ENCODE data around the gene ATP1A1. TPM values are rescaled to one million over a fixed set of nuclear protein-coding genes. Genes with fewer than 3 reads are reported as not detected.

The ATP1A1 gene
- total RNA-seq, 1 experiment from 2014 or later: 124 TPM

GRCh38 chr1:116392717-116393404 lies 19.8 kb downstream of the ATP1A1 start:
- no peaks in the 10 kb centered on the region for H3K9me3 ChIP-seq
- no peak overlapping the region for H3K4me3 ChIP-seq
- H3K36me3 ChIP-seq: peaks cover 91% of the 10 kb centered on the region
- no peak for DNase-seq
- no peaks in the 10 kb centered on the region for H3K27me3 ChIP-seq

- Histone ChIP-seq H3K36me3 (peaks cover 91% of the 10 kb centered on the region), H3K9me3 (no peaks in the 10 kb centered on the region), H3K4me3 (no peak overlapping the region), H3K27me3 (no peaks in the 10 kb centered on the region)
- no peak for DNase-seq
Measured at GRCh38 chr1:116393792-116394191, 20.7 kb downstream of the ATP1A1 start.

- no peak for DNase-seq
- H3K27me3 ChIP-seq: no peaks in the 10 kb centered on the region
- no peak overlapping the region for H3K4me3 ChIP-seq
- peaks cover 91% of the 10 kb centered on the region for H3K36me3 ChIP-seq
- no peaks in the 10 kb centered on the region for H3K9me3 ChIP-seq
Measured at GRCh38 chr1:116394270-116394669, 21.2 kb downstream of the ATP1A1 start.

- Histone ChIP-seq H3K36me3 (peaks cover 93% of the 10 kb centered on the region), H3K4me3 (no peak overlapping the region), H3K9me3 (no peaks in the 10 kb centered on the region), H3K27me3 (no peaks in the 10 kb centered on the region)
- DNase-seq: no peak
Measured at GRCh38 chr1:116396769-116397168, 23.7 kb downstream of the ATP1A1 start.

- H3K36me3 ChIP-seq: peaks cover 97% of the 10 kb centered on the region
- H3K27me3 ChIP-seq: no peaks in the 10 kb centered on the region
- H3K9me3 ChIP-seq: no peaks in the 10 kb centered on the region
- DNase-seq: no peak
- H3K4me3 ChIP-seq: no peak overlapping the region
Measured at GRCh38 chr1:116397728-116398127, 24.7 kb downstream of the ATP1A1 start.

DNA sequence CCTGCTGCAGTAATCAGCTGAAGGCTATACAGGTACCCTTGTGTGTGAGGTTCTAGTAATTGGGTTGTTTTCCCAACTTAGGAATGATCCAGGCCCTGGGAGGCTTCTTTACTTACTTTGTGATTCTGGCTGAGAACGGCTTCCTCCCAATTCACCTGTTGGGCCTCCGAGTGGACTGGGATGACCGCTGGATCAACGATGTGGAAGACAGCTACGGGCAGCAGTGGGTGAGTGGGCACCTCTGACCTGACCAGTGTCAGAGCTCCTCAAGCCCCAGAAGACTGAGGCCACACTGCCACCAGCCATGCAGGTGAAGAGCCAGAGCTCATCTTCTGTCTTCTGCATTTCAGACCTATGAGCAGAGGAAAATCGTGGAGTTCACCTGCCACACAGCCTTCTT lies 27.7 kb downstream of the ATP1A1 start:
- Histone ChIP-seq H3K4me3 (no peak overlapping the region), H3K36me3 (peaks cover 98% of the 10 kb centered on the region), H3K9me3 (no peaks in the 10 kb centered on the region), H3K27me3 (no peaks in the 10 kb centered on the region)
- DNase-seq: no peak

DNA sequence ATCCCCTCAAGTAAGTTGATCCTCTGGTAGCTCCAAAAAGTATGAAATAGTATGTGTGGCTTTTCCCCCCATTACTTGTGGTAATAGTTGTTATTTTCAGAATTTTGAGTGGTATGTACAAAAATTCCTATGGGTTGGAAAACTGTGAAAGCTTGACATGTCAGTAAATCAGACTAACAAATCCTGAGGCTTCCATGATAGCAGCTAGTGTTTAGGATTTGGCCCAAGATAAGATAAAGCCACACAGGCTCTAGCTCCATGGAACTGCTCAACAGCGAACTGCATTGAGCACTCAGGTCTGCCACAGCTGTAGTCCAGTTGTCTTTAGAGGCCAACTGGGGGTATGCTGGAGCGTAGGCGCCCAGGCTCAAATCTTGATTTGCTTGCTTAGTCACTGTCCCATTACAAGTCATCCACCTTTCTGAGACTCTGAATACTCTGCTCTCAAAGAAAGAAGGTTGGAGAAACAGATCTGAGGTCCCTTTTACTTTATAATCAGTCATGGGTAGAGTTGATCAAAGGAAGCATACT lies 28.7 kb downstream of the ATP1A1 start:
- H3K36me3 ChIP-seq: peaks cover 98% of the 10 kb centered on the region
- H3K27me3 ChIP-seq: no peaks in the 10 kb centered on the region
- H3K4me3 ChIP-seq: no peak overlapping the region
- H3K9me3 ChIP-seq: no peaks in the 10 kb centered on the region
- no peak for DNase-seq

DNA sequence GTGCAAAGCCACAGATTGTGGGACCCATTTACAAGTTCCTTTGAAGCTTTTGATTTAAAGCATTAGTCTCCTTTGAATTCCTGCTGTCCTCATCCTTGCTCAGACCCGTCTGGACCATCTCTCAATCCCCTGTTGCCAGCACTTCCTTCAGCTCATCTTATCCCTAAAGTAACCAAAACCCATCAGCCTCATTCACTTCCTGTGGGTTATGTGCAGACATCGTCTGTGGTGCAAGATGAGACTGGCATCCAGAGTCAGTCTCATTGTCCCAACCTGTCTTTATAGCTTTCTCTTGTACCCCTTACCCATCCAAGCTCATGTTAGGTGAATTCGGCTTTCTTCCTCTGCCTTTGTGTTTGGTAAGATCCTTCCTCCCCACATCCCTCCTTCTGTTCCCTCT lies 29.3 kb downstream of the ATP1A1 start:
- no peaks in the 10 kb centered on the region for H3K27me3 ChIP-seq
- H3K9me3 ChIP-seq: no peaks in the 10 kb centered on the region
- H3K36me3 ChIP-seq: peaks cover 92% of the 10 kb centered on the region
- DNase-seq: no peak
- H3K4me3 ChIP-seq: no peak overlapping the region

- no peaks in the 10 kb centered on the region for H3K27me3 ChIP-seq
- no peak for DNase-seq
- no peak overlapping the region for H3K4me3 ChIP-seq
- no peaks in the 10 kb centered on the region for H3K9me3 ChIP-seq
- peaks cover 86% of the 10 kb centered on the region for H3K36me3 ChIP-seq
Measured at GRCh38 chr1:116403496-116404136, 30.6 kb downstream of the ATP1A1 start.

DNA sequence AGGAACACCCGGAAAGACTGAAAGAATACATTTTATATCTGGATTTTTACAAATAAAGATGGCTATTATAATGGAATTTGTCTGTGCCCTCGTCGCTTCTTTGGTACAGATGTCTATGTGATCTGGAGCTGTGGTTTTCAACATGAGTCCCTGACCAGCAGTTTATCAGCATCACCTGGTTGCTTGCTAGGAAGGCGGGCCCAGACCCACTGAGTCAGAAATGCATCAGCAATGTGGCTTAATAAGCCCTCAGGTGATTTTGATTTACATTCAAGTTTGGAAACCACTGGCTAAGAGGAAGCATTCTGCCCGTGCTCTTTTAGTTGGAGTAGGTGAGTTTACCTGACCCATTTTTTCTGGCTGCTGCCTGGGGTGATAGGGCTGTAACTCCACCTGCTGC lies 31.7 kb downstream of the ATP1A1 start:
- H3K27me3 ChIP-seq: no peaks in the 10 kb centered on the region

DNA sequence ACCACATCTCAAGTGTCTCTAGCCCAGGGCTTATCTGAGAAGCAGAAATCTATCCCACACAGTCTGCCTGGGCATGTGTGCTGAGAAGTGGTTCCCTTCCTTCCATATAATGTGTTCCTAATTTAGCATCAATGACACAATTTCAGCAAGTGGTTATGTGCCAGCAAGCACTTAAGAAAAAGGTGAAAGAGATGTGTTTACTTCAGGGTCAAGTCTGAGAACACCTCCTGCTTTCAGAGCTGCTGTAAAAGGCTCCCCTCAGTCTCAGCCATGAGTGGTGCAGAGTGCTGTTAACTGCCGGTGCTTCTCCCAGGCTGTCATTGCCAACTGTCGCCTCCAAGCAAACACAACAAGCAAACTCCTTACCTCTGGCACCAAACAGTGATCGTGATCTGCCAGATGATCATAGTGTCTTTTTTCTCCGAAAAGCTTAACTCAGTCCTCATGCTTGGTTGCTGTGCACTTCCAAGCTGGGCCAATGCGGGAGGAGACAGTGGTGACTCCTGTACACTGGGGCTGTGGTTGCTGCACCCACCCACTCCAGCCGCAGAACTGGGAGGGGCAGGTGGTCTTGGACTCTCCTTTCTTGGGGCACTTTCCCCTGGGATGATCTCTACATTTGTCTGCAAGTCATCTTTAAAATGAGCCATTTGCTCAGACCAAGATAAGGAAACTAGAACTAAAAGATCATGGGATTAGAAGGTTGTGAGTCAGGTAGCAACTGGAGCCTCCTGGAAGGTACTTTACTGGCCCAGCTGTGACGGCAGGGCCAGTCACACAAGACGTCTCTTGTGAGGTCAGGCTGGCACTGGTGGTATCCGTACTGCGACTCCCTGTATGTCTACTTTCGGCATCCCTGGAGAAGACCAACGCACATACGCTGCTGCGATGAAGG lies 32.4 kb downstream of the ATP1A1 start:
- no peak for DNase-seq
- Histone ChIP-seq H3K4me3 (no peak overlapping the region), H3K27me3 (no peaks in the 10 kb centered on the region), H3K9me3 (no peaks in the 10 kb centered on the region), H3K36me3 (peaks cover 70% of the 10 kb centered on the region)

More for the DNA sequence above, 31.7 kb downstream of the ATP1A1 start:
- peaks cover 78% of the 10 kb centered on the region for H3K36me3 ChIP-seq
- DNase-seq: no peak
- no peaks in the 10 kb centered on the region for H3K9me3 ChIP-seq
- H3K4me3 ChIP-seq: no peak overlapping the region

DNA sequence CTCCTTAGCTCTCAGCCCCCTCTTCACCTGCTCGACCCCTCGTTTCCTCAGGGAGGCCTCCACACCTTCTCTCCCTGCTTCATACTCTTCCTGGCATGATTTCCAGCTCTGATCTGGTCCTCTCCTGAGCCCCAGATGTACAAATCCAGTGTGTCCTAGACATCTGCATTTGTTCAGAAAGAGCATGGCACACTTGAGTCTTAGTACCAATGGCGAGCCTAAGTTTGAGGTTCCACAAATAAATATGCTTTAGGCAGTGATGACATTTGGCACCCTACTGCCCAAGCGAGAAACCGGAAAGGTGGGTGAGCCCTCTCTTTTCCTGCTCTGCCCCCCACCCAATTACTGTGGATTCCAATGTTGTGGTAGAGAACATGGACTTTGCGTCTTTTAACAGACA lies 34.0 kb downstream of the ATP1A1 start:
- no peaks in the 10 kb centered on the region for H3K9me3 ChIP-seq
- DNase-seq: no peak
- H3K27me3 ChIP-seq: no peaks in the 10 kb centered on the region
- peaks cover 55% of the 10 kb centered on the region for H3K36me3 ChIP-seq
- no peak overlapping the region for H3K4me3 ChIP-seq

GRCh38 chr1:116408193-116408592 lies 35.1 kb downstream of the ATP1A1 start:
- DNase-seq: no peak
- Histone ChIP-seq H3K36me3 (peaks cover 43% of the 10 kb centered on the region), H3K9me3 (no peaks in the 10 kb centered on the region), H3K27me3 (no peaks in the 10 kb centered on the region), H3K4me3 (no peak overlapping the region)

- DNase-seq: no peak
- H3K27me3 ChIP-seq: no peaks in the 10 kb centered on the region
- H3K36me3 ChIP-seq: peaks cover 34% of the 10 kb centered on the region
- H3K4me3 ChIP-seq: no peak overlapping the region
- no peaks in the 10 kb centered on the region for H3K9me3 ChIP-seq
Measured at GRCh38 chr1:116408803-116409720, 36.0 kb downstream of the ATP1A1 start.

DNA sequence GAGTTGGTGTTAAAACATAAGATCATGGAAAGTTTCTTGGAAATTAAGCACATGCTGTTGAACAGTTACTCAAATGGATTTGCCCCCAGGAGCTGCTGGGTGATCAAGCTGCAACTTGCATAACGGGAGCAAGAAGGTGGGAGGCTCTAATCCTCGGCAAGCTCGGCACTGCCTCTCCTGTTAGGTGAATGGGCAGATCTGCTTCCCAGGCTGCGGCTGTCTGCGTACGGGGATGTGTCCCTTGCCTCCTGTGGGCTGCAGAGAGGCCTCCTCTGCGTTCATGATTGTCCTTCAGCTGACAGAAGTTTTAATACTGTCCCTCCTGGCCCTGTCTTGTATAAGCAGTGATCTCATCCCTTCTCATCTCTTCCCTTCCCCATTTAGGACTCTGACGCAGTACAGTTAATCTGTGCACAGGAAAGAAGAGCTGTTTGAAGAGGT lies 36.7 kb downstream of the ATP1A1 start:
- H3K9me3 ChIP-seq: no peaks in the 10 kb centered on the region
- H3K27me3 ChIP-seq: no peaks in the 10 kb centered on the region
- DNase-seq: no peak
- no peak overlapping the region for H3K4me3 ChIP-seq
- H3K36me3 ChIP-seq: peaks cover 27% of the 10 kb centered on the region

DNA sequence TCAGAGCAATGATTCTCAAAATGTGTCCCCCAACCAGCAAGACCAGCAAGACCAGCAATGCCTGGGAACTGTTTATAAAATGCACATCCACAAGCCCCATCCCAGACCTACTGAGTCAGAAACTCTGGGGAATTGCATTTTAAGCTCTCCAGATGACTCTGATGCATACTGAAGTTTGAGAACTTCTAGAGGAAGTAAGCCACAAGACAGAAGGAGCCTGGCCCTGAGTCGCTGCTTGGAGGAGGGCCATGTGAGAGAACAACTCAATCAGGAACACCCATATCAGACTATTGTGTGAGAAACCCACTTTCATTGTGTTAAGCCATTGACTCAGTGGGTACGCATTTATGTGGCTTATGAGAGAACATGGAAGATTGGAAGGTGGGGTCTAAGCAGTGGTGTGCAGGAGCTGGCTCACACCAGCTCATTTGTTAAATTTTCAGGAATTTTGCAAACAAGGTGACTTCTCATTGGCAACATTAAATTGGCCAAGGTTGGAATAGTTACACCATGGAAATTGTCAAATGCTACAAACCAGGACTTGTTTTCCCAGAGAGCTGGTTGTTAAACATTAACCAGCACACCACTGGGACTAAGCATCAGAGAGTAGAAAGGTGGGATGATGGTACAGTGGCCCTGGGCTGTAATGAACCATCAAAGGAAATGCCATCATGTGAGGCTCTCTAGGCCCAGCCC lies 38.9 kb downstream of the ATP1A1 start:
- DNase-seq: peak; percentile 67
- peaks cover 10% of the 10 kb centered on the region for H3K36me3 ChIP-seq
- H3K9me3 ChIP-seq: no peaks in the 10 kb centered on the region
- no peak overlapping the region for H3K4me3 ChIP-seq
- H3K27me3 ChIP-seq: no peaks in the 10 kb centered on the region

Data from MG63 (cell line).